Esophagus muscularis mucosa (tissue), 4 donors: ENCODE data around the gene NEMF.

Source experiments
- CTCF ChIP-seq, 3 experiments: fragments of 200-600 bp in 2 of 3; fragments of 450-650 bp in 1 of 3; sonication (generic) in 2 of 3; IDR thresholded peaks; one replicate each; pipeline ENCODE4 v1.5.1; 2017 to 2019; ENCODE audit warnings: antibody characterized with exemption in 3 of 3, mild to moderate bottlenecking in 2 of 3, moderate library complexity in 1 of 3
- EP300 ChIP-seq: sonication (generic); formaldehyde crosslinking; IDR thresholded peaks from one replicate; pipeline ENCODE4 v1.6.1; 2017; ENCODE audit warnings: antibody characterized with exemption
- POLR2AphosphoS5 ChIP-seq, 2 donors: sonication (generic); formaldehyde crosslinking; IDR thresholded peaks; one replicate each; pipeline ENCODE4 v1.6.1; 2017; ENCODE audit warnings: antibody characterized with exemption in 2 of 2

GRCh38 chr14:49733836-49734235 lies 118.8 kb downstream of the NEMF start:
- no peak for TF ChIP-seq POLR2AphosphoS5 (IDR thresholded peaks at IDR 0.05)
- TF ChIP-seq CTCF (IDR thresholded peaks at IDR 0.05): no peak
- TF ChIP-seq EP300: no peak
